ENCODE data around the gene SOBP. TPM values are rescaled to one million over a fixed set of nuclear protein-coding genes. Genes with fewer than 3 reads are reported as not detected.

Gene SOBP
- polyA plus RNA-seq, 2 of the 4 experiments (the other 2 are of a cell fraction) = 0.18 to 0.53 TPM

GRCh38 chr6:107683183-107683582 lies 193.3 kb downstream of the SOBP start:
- DNase-seq (ENCODE audit: low read depth in 1 of 2, low spot score in 1 of 2) (no peak), ATAC-seq (no peak), FAIRE-seq (no peak)
- ChIA-PET CTCF (interaction anchor here (1.5 kb wide), 1 partner anchor 21 kb away, joined by 4 read pairs; no protein-coding TSS in a partner anchor), POLR2A (no interaction called here)
- no peak for TF ChIP-seq KDM1A (IDR thresholded peaks at IDR 0.05; ENCODE audit: low read depth)
- TF ChIP-seq KDM5A (IDR thresholded peaks at IDR 0.05) = no peak
- no peak for TF ChIP-seq TFCP2L1 (CRISPR knock-in tag; IDR thresholded peaks at IDR 0.05)
- TF ChIP-seq JUNB (IDR thresholded peaks at IDR 0.05) = no peak
- no peak for TF ChIP-seq SMC3 (IDR thresholded peaks at IDR 0.05)
- no peak for TF ChIP-seq NPAS2 (CRISPR knock-in tag; IDR thresholded peaks at IDR 0.05; ENCODE audit: borderline replicate concordance)
- TF ChIP-seq EHMT2 (IDR thresholded peaks at IDR 0.05; ENCODE audit: low read depth) = no peak
- no peak for TF ChIP-seq ZSCAN20 (CRISPR knock-in tag; IDR thresholded peaks at IDR 0.05)
- H3K4me1 ChIP-seq = no peaks in the 10 kb centered on the region
- H3K27ac ChIP-seq = no peak overlapping the region
- 38% methylated on average over 2 of the region's 2 CpGs for WGBS (ENCODE audit: missing lambda C conversion rate)
- H3K4me3 ChIP-seq = no peak overlapping the region
- no peaks in the 10 kb centered on the region for H3K9me3 ChIP-seq
- no peak overlapping the region for H3K4me2 ChIP-seq

GRCh38 chr6:107684996-107685395 lies 195.1 kb downstream of the SOBP start:
- Histone ChIP-seq H3K4me3 (no peak overlapping the region), H3K4me1 (no peaks in the 10 kb centered on the region), H3K27ac (no peak overlapping the region), H3K4me2 (no peak overlapping the region), H3K9me3 (no peaks in the 10 kb centered on the region)
- FAIRE-seq (no peak), DNase-seq (ENCODE audit: low read depth in 1 of 2, low spot score in 1 of 2) (no peak), ATAC-seq (no peak)
- 12% methylated on average over 2 of the region's 2 CpGs for WGBS (ENCODE audit: missing lambda C conversion rate)
- TF ChIP-seq FOSL2 (IDR thresholded peaks at IDR 0.05) (no peak), FOSL2 (CRISPR knock-in tag; IDR thresholded peaks at IDR 0.05) (no peak), NR3C1 (IDR thresholded peaks at IDR 0.05) (no peak), ESRRA (IDR thresholded peaks at IDR 0.05; ENCODE audit: borderline replicate concordance, low read length) (no peak), ZFP36 (IDR thresholded peaks at IDR 0.05; ENCODE audit: borderline replicate concordance, partially characterized antibody) (no peak), HOXA7 (CRISPR knock-in tag; IDR thresholded peaks at IDR 0.05) (no peak), RFX5 (IDR thresholded peaks at IDR 0.05) (no peak), EP300 (IDR thresholded peaks at IDR 0.05) (no peak), TFCP2L1 (CRISPR knock-in tag; IDR thresholded peaks at IDR 0.05) (no peak), EHMT2 (IDR thresholded peaks at IDR 0.05; ENCODE audit: low read depth) (no peak), MAFK (IDR thresholded peaks at IDR 0.05; ENCODE audit: partially characterized antibody) (no peak), HOXB13 (CRISPR knock-in tag; IDR thresholded peaks at IDR 0.05; ENCODE audit: low read depth) (no peak), CTCF (IDR thresholded peaks at IDR 0.05) (no peak), ZNF302 (CRISPR knock-in tag; IDR thresholded peaks at IDR 0.05) (no peak), ZC3H11A (IDR thresholded peaks at IDR 0.05) (no peak), RNF2 (IDR thresholded peaks at IDR 0.05; ENCODE audit: borderline replicate concordance, low read depth) (no peak)
- CTCF ChIA-PET = interaction anchor here (1.8 to 4.0 kb wide), 3 partner anchors 9 to 164 kb away, joined by 3 to 16 read pairs (median 8); no protein-coding TSS in a partner anchor
- POLR2A ChIA-PET = no interaction called here

DNA sequence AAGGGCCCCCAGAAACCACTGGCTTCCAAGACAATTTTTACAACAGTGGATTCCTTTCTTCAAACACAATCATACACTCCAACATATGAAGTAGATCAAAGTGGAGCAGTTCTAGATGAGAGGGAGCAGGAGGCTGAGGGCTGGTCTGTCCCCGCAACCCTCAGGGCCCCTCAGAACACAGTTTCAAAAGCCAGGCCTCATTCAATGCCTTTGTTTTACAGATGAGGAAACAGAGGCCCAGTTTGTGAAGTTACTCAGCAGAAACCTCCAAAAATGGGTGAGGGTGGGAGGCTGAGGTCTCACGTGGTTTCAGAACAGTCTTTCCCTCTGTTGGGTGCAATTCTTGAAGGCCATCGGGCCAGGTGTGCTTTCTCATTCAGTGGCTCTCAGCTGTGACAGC lies 199.3 kb downstream of the SOBP start:
- WGBS (ENCODE audit: missing lambda C conversion rate) = 51% methylated on average over 3 of the region's 3 CpGs
- H3K4me2 ChIP-seq = no peak overlapping the region
- no peak for DNase-seq (ENCODE audit: low read depth in 1 of 2, low spot score in 1 of 2)
- ChIA-PET POLR2A (no interaction called here), CTCF (interaction anchor here (1.0 kb wide), 1 partner anchor 13 kb away, joined by 3 read pairs; no protein-coding TSS in a partner anchor)
- ATAC-seq = no peak
- H3K9me3 ChIP-seq = no peaks in the 10 kb centered on the region
- FAIRE-seq = no peak
- no peak overlapping the region for H3K4me3 ChIP-seq
- no peak overlapping the region for H3K27ac ChIP-seq
- H3K4me1 ChIP-seq = no peaks in the 10 kb centered on the region
- TF ChIP-seq EP300 (IDR thresholded peaks at IDR 0.05) (no peak), RARB (CRISPR knock-in tag; IDR thresholded peaks at IDR 0.05) (no peak), MAFK (IDR thresholded peaks at IDR 0.05; ENCODE audit: partially characterized antibody) (no peak), SMC3 (IDR thresholded peaks at IDR 0.05) (no peak), EHF (CRISPR knock-in tag; IDR thresholded peaks at IDR 0.05) (no peak), HOXA7 (CRISPR knock-in tag; IDR thresholded peaks at IDR 0.05) (no peak), ZNF302 (CRISPR knock-in tag; IDR thresholded peaks at IDR 0.05) (no peak), ATOH8 (CRISPR knock-in tag; IDR thresholded peaks at IDR 0.05; ENCODE audit: low read depth) (no peak), CHD2 (IDR thresholded peaks at IDR 0.05; ENCODE audit: low read length, partially characterized antibody) (no peak), HOXB5 (CRISPR knock-in tag; IDR thresholded peaks at IDR 0.05) (no peak)
- TF ChIP-seq, protein P1, sequence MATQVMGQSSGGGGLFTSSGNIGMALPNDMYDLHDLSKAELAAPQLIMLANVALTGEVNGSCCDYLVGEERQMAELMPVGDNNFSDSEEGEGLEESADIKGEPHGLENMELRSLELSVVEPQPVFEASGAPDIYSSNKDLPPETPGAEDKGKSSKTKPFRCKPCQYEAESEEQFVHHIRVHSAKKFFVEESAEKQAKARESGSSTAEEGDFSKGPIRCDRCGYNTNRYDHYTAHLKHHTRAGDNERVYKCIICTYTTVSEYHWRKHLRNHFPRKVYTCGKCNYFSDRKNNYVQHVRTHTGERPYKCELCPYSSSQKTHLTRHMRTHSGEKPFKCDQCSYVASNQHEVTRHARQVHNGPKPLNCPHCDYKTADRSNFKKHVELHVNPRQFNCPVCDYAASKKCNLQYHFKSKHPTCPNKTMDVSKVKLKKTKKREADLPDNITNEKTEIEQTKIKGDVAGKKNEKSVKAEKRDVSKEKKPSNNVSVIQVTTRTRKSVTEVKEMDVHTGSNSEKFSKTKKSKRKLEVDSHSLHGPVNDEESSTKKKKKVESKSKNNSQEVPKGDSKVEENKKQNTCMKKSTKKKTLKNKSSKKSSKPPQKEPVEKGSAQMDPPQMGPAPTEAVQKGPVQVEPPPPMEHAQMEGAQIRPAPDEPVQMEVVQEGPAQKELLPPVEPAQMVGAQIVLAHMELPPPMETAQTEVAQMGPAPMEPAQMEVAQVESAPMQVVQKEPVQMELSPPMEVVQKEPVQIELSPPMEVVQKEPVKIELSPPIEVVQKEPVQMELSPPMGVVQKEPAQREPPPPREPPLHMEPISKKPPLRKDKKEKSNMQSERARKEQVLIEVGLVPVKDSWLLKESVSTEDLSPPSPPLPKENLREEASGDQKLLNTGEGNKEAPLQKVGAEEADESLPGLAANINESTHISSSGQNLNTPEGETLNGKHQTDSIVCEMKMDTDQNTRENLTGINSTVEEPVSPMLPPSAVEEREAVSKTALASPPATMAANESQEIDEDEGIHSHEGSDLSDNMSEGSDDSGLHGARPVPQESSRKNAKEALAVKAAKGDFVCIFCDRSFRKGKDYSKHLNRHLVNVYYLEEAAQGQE (IDR thresholded peaks at IDR 0.05) = no peak

Measured in A549 (cell line).